Ectodermal cell (in vitro differentiated cells): ENCODE measurements around the gene CTBS.
A peak's percentile ranks its signal among the peaks of the same experiment; 100 is the strongest.

ENCODE experiments used
- H3K27ac ChIP-seq: 2 replicates; pipeline ENCODE4 v1.7.0; 2013; ENCODE audit warnings: mild to moderate bottlenecking, low read depth, low read length; ENCODE audit not compliant: insufficient read depth, poor library complexity, severe bottlenecking
- H3K27me3 ChIP-seq: 2 replicates; pipeline ENCODE4 v1.7.0; 2013; ENCODE audit warnings: mild to moderate bottlenecking, low read length; ENCODE audit not compliant: insufficient read depth, control insufficient read depth, poor library complexity, severe bottlenecking
- H3K36me3 ChIP-seq: one replicate; pipeline ENCODE4 v1.7.0; 2013; ENCODE audit warnings: low read length; ENCODE audit not compliant: control insufficient read depth, insufficient read depth
- H3K4me1 ChIP-seq: one replicate; pipeline ENCODE4 v1.7.0; 2013; ENCODE audit warnings: low read length; ENCODE audit not compliant: control insufficient read depth, insufficient read depth
- H3K4me3 ChIP-seq: 2 replicates; pipeline ENCODE4 v1.7.0; 2013; ENCODE audit warnings: low read depth, low read length, control low read depth; ENCODE audit not compliant: insufficient read depth
- H3K9me3 ChIP-seq: 2 replicates; pipeline ENCODE4 v1.7.0; 2013; ENCODE audit warnings: mild to moderate bottlenecking, low read length, moderate library complexity; ENCODE audit not compliant: control insufficient read depth
- WGBS, 2 experiments: methylation state at CpG; one replicate each; pipeline ENCODE4 v1.1.7; 2013; ENCODE audit warnings: missing lambda C conversion rate in 2 of 2; 5-methylcytosine and 5-hydroxymethylcytosine counted together

The CTBS gene

DNA sequence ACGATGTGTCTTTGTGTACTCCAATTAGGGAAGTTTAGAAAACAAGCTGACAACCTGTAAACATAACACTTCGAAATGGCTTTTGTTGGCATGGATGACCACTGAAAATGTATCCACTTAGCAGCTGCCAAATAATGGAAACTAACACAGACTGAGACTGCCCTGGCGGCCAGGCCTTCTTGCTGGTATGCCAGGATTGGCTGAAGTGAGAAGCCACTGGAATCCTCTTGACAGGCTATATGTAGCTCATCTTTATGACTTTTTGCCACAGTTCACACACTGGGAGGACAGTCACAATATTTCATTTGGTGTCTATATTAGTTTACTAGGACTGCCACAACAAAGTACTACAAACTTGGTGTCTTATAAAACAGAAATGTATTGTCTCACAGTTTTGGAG, 12.9 kb upstream of the CTBS start:
- no peak overlapping the region for H3K4me3 ChIP-seq
- no peaks in the 10 kb centered on the region for H3K27me3 ChIP-seq
- no peaks in the 10 kb centered on the region for H3K9me3 ChIP-seq
- H3K4me1 ChIP-seq = no peaks in the 10 kb centered on the region
- no peak overlapping the region for H3K27ac ChIP-seq
- 91 to 93% methylated on average over 3 of the region's 3 CpGs for WGBS, 2 experiments
- H3K36me3 ChIP-seq = no peaks in the 10 kb centered on the region

- no peaks in the 10 kb centered on the region for H3K27me3 ChIP-seq
- H3K4me3 ChIP-seq = no peak overlapping the region
- no peaks in the 10 kb centered on the region for H3K9me3 ChIP-seq
- no peaks in the 10 kb centered on the region for H3K36me3 ChIP-seq
- H3K27ac ChIP-seq = no peak overlapping the region
- WGBS, 2 experiments = 92 to 100% methylated on average over 1 of the region's 1 CpG
- no peaks in the 10 kb centered on the region for H3K4me1 ChIP-seq
Measured at GRCh38 chr1:84585803-84586202, 11.6 kb upstream of the CTBS start.

DNA sequence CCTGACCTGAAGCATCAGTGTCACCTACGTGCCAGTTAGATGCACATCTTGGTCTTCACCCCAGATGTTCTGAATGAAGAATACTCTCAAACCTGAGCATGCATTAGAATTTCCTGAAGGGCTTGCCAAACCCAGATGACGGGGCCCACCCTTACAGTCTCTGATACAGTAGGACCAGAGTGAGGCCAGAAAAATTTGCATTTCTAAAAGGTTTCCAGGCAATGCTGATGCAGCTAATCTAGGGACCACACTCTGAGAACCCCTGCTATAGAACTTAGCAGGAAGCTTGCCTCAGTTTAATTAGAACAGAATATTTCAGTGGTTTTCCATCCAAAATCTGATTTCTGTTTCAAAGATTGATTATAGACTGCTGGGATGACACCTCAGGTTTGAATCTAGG, 9.9 kb upstream of the CTBS start:
- no peaks in the 10 kb centered on the region for H3K9me3 ChIP-seq
- H3K36me3 ChIP-seq = no peaks in the 10 kb centered on the region
- 85% methylated on average over 2 of the region's 2 CpGs for WGBS, 2 experiments
- H3K4me3 ChIP-seq = no peak overlapping the region
- H3K27me3 ChIP-seq = no peaks in the 10 kb centered on the region
- H3K27ac ChIP-seq = no peak overlapping the region
- no peaks in the 10 kb centered on the region for H3K4me1 ChIP-seq

- no peaks in the 10 kb centered on the region for H3K36me3 ChIP-seq
- H3K4me3 ChIP-seq = no peak overlapping the region
- no peaks in the 10 kb centered on the region for H3K27me3 ChIP-seq
- H3K9me3 ChIP-seq = no peaks in the 10 kb centered on the region
- H3K27ac ChIP-seq = no peak overlapping the region
- 87% methylated on average over 10 of the region's 10 CpGs for WGBS, 2 experiments
- no peaks in the 10 kb centered on the region for H3K4me1 ChIP-seq
Measured at GRCh38 chr1:84583648-84584047, 9.4 kb upstream of the CTBS start.

- no peaks in the 10 kb centered on the region for H3K36me3 ChIP-seq
- no peaks in the 10 kb centered on the region for H3K27me3 ChIP-seq
- H3K4me3 ChIP-seq = no peak overlapping the region
- no peak overlapping the region for H3K27ac ChIP-seq
- no peaks in the 10 kb centered on the region for H3K9me3 ChIP-seq
- 85 to 88% methylated on average over 7 of the region's 7 CpGs for WGBS, 2 experiments
- no peaks in the 10 kb centered on the region for H3K4me1 ChIP-seq
Measured at GRCh38 chr1:84582802-84583587, 8.8 kb upstream of the CTBS start.

GRCh38 chr1:84581648-84582047, 7.4 kb upstream of the CTBS start:
- H3K4me3 ChIP-seq = no peak overlapping the region
- no peaks in the 10 kb centered on the region for H3K9me3 ChIP-seq
- H3K27ac ChIP-seq = no peak overlapping the region
- no peaks in the 10 kb centered on the region for H3K27me3 ChIP-seq
- H3K4me1 ChIP-seq = no peaks in the 10 kb centered on the region
- 80 to 91% methylated on average over 1 to 3 of the region's 3 CpGs for WGBS, 2 experiments
- no peaks in the 10 kb centered on the region for H3K36me3 ChIP-seq

GRCh38 chr1:84574936-84575335, 696 bp upstream of the CTBS start:
- 81 to 87% methylated on average over 6 to 7 of the region's 7 CpGs for WGBS, 2 experiments
- H3K27ac ChIP-seq = no peak overlapping the region

GRCh38 chr1:84573481-84573966, 716 bp downstream of the CTBS start:
- peak overlapping the region; percentile 68 for H3K4me3 ChIP-seq
- peak overlapping the region; percentile 87 for H3K27ac ChIP-seq
- H3K4me1 ChIP-seq = peaks cover 7% of the 10 kb centered on the region
- no peaks in the 10 kb centered on the region for H3K27me3 ChIP-seq
- no peaks in the 10 kb centered on the region for H3K36me3 ChIP-seq
- H3K9me3 ChIP-seq = no peaks in the 10 kb centered on the region
- WGBS, 2 experiments = 16 to 17% methylated on average over 5 of the region's 5 CpGs

More at GRCh38 chr1:84574936-84575335, 696 bp upstream of the CTBS start:
- Histone ChIP-seq H3K36me3 (no peaks in the 10 kb centered on the region), H3K27me3 (no peaks in the 10 kb centered on the region), H3K4me1 (peaks cover 7% of the 10 kb centered on the region), H3K9me3 (no peaks in the 10 kb centered on the region), H3K4me3 (peak overlapping the region; percentile 18)

- 93 to 97% methylated on average over 2 of the region's 2 CpGs for WGBS, 2 experiments
- H3K36me3 ChIP-seq = no peaks in the 10 kb centered on the region
- H3K27ac ChIP-seq = no peak overlapping the region
Measured at GRCh38 chr1:84571150-84571535, 3.1 kb downstream of the CTBS start.

DNA sequence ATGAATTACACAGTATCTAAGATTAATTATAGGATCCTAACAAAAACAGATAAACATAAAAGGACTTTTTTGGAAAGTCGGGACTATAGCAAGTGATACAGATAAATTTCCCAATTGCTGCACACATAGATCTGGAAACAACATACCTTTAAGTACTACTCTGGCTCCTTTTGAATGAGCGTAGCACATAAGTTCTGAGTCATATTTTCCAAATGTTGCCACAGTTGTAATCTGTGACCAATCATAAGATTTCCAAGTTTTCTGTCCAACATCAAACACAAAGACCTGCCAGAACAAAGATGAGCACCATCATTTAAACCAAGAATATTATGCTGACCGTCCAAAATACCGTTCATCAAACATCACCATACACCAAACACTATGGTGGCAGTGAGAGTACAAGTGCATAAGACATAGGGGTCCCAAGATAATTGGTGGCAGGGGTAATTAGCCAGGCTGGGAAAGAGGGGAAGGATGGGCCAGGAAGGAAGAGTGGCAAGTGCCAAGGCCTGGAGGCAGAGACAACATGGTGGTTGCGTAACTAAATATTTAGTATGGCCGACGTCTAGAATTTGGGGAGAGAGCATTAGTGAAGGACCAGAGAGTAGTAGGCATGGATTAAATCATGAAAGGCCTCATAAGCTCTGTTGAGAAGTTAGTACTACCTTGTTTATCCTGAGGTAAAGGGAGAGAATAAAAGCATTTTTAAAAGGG, 3.6 kb downstream of the CTBS start:
- H3K9me3 ChIP-seq = no peaks in the 10 kb centered on the region
- peaks cover 7% of the 10 kb centered on the region for H3K4me1 ChIP-seq
- 97 to 98% methylated on average over 6 to 7 of the region's 7 CpGs for WGBS, 2 experiments
- no peaks in the 10 kb centered on the region for H3K27me3 ChIP-seq
- no peaks in the 10 kb centered on the region for H3K36me3 ChIP-seq
- H3K4me3 ChIP-seq = no peak overlapping the region
- no peak overlapping the region for H3K27ac ChIP-seq

More at GRCh38 chr1:84571150-84571535, 3.1 kb downstream of the CTBS start:
- H3K4me3 ChIP-seq = no peak overlapping the region
- H3K4me1 ChIP-seq = peaks cover 7% of the 10 kb centered on the region
- no peaks in the 10 kb centered on the region for H3K9me3 ChIP-seq
- no peaks in the 10 kb centered on the region for H3K27me3 ChIP-seq
